Neural progenitor cell (in vitro differentiated cells): ENCODE measurements around the gene TSPAN14.

Experiments
- EZH2 ChIP-seq: fragments of 200-600 bp; sonication (generic); IDR thresholded peaks from 2 replicates; pipeline ENCODE4 v1.6.1; 2017; ENCODE audit warnings: antibody characterized with exemption, mild to moderate bottlenecking, moderate library complexity
- TF ChIP-seq, protein P1 (sequence below): fragments of 200-600 bp; sonication (generic); IDR thresholded peaks from 2 replicates; pipeline ENCODE4 v1.5.1; 2017; ENCODE audit warnings: antibody characterized with exemption, mild to moderate bottlenecking

GRCh38 chr10:80485076-80485945, 31.2 kb downstream of the TSPAN14 start:
- TF ChIP-seq, protein P1, sequence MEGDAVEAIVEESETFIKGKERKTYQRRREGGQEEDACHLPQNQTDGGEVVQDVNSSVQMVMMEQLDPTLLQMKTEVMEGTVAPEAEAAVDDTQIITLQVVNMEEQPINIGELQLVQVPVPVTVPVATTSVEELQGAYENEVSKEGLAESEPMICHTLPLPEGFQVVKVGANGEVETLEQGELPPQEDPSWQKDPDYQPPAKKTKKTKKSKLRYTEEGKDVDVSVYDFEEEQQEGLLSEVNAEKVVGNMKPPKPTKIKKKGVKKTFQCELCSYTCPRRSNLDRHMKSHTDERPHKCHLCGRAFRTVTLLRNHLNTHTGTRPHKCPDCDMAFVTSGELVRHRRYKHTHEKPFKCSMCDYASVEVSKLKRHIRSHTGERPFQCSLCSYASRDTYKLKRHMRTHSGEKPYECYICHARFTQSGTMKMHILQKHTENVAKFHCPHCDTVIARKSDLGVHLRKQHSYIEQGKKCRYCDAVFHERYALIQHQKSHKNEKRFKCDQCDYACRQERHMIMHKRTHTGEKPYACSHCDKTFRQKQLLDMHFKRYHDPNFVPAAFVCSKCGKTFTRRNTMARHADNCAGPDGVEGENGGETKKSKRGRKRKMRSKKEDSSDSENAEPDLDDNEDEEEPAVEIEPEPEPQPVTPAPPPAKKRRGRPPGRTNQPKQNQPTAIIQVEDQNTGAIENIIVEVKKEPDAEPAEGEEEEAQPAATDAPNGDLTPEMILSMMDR: no peak
- no peak for TF ChIP-seq EZH2
